A549 treated with DMSO at 1 μM for 4 hours (cell line): ENCODE measurements around the gene MPDU1. TPM values are rescaled to one million over a fixed set of nuclear protein-coding genes. Genes with fewer than 3 reads are reported as not detected.

Source experiments
- total RNA-seq: library from RNA; stranded (reverse); fragments of 200-300 nt; extraction: Qiagen RNA extraction; gene quantifications from 5 replicates; pipeline ENCODE4 v1.2.3, GENCODE V29; 2022; ENCODE audit warnings: low read depth

Gene MPDU1
- 117 to 176 TPM (median 130 TPM) in 5 replicates for total RNA-seq

DNA sequence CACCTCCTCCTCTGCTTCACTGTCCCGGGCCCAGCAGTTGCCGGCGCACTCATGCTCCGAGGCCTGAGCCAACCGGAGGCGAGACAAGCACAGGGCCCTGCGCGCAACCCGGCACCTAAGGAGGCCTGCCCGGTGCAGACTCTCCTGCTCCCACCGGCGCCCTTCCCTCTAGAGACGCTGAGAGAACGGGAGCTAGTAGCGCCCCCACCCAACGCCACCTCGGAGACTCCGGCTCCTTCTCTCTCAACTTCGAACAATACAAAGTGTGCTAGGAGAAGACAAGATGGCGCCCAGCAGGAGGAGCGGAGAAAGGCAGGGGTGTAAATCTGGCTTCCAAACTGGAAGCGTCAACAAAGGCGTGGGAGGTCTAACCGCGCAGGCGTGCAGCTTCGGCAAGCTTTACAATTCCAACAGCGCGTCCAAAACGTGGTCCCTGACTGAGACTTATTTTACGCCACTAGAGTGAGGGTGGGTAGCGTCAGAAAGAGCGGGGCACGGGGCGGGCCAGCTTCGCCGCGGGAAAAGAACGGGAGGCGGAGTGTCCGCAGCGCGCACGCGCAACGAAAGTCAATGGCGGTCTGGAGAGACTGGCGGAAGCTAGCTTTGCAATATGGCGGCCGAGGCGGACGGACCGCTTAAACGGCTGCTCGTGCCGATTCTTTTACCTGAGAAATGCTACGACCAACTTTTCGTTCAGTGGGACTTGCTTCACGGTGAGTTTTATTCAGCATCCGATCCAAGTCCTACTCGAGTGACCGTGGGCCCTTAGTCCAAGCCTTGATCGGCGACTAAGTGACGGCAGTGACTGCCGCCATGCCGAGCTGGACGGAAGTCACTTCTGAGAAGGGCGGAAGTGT is at the start of gene MPDU1:
Gene MPDU1 (plus strand): TSS at position 600 of the 857 bp plus-strand sequence. CDS start 11 bp downstream, at position 611.

DNA sequence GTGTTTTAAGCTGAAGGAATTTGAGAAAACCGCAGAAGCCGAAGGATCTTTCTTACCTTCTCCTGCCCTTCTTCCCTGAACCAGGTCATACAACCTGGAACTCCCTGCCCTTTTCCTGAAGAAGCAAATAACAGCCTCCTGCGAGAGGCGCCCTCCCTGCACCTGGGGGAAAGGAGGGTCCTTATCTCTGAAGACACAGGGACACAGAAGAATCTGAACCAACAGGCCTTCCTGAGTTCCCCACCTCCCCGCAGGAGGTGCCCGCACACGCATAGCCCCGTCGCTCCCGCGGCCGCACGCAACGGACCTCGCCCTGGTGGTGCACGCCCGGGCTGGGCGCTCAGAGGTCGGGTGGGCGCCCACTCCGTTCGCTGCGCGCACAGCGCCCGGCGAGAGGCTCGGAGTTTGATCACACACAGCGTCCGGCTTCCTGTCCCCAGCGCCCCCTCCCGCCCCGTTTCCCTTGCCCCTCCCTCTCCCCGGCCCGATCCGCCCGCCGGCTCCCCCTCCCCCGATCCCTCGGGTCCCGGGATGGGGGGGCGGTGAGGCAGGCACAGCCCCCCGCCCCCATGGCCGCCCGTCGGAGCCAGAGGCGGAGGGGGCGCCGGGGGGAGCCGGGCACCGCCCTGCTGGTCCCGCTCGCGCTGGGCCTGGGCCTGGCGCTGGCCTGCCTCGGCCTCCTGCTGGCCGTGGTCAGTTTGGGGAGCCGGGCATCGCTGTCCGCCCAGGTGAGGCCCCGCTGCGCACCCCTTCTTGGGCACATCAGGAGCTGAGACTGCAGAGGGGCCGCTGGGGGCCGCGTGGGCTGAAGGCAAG is 34.9 kb upstream of the MPDU1 start, which contains the start of gene TNFSF12:
Gene TNFSF12 (plus strand): TSS at position 474 of the 816 bp plus-strand sequence. CDS start 96 bp downstream, at position 570.

DNA sequence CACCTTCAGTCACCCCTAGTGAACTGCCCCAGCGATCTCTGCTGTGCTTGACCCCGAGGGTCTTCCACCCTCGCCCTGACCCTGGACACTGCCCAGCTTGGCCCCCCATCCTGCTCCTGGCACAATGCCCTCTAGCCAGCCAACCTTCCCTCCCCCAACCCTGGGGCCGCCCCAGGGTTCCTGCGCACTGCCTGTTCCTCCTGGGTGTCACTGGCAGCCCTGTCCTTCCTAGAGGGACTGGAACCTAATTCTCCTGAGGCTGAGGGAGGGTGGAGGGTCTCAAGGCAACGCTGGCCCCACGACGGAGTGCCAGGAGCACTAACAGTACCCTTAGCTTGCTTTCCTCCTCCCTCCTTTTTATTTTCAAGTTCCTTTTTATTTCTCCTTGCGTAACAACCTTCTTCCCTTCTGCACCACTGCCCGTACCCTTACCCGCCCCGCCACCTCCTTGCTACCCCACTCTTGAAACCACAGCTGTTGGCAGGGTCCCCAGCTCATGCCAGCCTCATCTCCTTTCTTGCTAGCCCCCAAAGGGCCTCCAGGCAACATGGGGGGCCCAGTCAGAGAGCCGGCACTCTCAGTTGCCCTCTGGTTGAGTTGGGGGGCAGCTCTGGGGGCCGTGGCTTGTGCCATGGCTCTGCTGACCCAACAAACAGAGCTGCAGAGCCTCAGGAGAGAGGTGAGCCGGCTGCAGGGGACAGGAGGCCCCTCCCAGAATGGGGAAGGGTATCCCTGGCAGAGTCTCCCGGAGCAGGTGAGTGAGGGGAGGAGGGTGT is 24.9 kb upstream of the MPDU1 start, which contains the start of gene TNFSF13:
Gene TNFSF13 (plus strand): TSS at position 207 of the 776 bp plus-strand sequence. CDS start 290 bp downstream, at position 497.

DNA sequence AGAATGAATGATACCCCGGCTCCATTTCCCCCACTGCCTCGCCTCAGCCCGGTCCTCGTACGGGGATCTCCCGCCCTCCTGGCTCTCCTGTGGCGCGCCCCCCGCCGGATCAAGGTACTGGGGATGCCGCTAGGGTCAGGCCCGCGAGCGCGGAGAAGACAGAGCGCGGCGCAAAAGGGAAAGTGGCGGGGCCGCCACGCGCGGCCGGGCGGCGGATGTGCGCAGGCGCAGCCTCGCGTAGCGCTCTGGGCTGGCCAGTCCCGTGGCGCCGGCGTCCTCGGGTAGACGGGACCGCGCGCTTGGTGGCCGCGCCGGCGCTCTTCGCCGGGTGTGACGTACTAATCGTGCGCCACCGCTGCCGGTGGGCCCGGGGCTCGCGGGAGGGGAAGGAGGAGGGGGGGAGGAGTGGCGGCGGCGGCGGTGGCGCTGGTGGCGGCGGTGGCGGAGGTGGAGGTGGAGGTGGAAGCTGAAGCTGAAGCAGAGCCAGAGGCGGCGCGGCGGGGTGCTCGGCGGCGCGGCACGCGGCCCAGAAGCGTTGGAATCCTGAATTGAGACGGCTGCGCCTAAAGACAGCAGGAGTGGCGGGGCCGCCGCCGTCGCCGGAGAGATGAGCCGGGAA is 22.0 kb upstream of the MPDU1 start, which contains the start of gene SENP3:
Gene SENP3 (plus strand): TSS at position 331 of the 619 bp plus-strand sequence. CDS start 1,158 bp downstream, outside the sequence.

DNA sequence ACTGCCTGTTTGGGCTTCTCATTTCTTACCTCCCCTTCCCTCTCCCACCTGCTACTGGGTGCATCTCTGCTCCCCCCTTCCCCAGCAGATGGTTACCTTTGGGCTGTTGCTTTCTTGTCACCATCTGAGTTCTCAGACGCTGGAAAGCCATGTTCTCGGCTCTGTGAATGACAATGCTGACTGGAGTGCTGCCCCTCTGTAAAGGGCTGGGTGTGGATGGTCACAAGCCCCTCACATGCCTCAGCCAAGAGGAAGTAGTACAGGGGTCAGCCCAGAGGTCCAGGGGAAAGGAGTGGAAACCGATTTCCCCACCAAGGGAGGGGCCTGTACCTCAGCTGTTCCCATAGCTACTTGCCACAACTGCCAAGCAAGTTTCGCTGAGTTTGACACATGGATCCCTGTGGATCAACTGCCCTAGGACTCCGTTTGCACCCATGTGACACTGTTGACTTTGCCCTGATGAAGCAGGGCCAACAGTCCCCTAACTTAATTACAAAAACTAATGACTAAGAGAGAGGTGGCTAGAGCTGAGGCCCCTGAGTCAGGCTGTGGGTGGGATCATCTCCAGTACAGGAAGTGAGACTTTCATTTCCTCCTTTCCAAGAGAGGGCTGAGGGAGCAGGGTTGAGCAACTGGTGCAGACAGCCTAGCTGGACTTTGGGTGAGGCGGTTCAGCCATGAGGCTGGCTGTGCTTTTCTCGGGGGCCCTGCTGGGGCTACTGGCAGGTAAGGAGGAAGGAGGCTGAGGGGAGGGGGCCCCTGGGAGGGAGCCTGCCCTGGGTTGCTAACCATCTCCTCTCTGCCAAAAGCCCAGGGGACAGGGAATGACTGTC is 4.4 kb upstream of the MPDU1 start, which contains the start of gene CD68:
Gene CD68 (plus strand): TSS at position 638 of the 833 bp plus-strand sequence. CDS start 40 bp downstream, at position 678.

DNA sequence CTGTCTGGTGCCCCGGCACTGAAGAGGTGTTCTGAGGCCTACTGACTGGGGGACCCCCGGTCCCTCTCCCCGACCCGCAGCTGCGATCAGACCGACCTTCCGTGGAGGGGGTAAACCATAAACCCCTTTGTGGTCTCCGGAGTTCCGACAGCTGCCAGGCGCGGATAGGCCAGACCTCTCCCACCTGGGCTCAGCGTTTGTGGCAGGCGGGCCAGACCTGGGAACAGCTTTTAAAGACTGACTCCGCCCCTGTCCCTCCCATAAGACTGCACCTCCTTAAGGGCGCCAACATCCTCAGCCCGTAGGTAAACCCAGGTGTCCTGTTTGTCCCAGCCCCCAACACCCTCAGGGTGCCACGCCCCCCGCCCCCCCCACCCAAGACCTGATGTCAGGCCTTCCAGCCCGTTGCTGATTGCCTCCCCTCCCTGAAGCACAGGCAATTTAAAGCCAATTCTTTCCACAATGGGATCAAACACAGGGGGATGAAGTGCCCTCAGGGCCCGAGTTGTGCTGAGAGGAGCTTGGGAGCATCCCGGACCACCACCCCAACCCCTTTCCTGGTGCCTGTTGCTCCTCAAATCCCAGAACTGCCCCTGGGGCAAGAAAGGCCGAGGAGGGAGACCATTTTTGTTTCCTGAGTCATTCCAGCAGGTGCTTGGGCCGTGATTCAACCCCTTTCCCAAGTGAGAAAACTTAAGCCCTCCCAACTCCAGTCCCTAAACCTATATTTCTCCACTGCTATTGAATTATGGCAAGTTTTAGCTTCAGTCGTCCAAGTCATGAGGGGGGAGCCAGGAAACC is 6.4 kb downstream of the MPDU1 start, which contains the start of gene SOX15:
Gene SOX15 (minus strand): TSS at position 204 of the 801 bp plus-strand sequence. CDS start 418 bp downstream, outside the sequence.

DNA sequence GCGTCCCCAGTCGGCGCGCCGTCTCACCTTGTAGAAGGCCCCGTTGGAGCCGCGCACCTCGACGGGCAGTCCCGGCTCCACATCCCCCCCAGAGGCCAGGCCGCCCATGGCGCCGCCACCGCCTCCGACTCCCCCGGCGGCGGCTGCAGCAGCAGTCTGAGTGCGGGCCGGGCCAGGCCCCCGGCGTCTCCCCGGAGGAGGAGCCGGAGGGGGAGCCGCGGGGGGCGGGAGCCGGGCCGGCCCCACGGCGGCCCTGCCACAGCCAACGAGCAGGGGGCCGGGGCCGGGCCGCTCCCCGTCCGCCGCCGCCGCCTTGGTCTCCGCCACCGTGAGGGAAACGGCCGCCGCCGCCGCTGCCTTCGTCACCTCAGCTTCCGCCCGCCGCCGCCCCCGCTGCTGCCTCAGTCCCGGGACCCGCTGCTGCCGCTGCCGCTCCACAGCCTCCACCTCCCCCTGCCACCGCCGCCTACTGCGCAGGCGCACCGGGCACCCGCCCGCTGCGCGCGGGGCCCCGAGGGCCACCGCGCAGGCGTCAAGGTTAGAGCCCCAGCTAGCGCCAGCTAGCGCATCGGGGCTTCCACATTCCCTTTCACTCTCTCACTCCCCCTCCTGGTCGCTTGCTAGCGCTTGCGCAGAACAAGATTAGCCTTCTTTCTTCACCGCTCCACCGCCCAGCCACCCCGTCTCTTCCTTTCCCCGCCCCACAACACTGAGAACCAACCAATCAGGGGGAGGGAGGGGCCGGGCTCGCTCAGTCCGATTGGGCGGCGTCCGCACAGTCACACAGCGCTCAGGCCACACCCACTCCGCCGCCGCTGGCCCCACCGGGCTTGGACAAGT is 31.0 kb downstream of the MPDU1 start, which contains the start of gene FXR2:
Gene FXR2 (minus strand): TSS at position 473 of the 840 bp plus-strand sequence. CDS start 365 bp downstream, at position 108.

DNA sequence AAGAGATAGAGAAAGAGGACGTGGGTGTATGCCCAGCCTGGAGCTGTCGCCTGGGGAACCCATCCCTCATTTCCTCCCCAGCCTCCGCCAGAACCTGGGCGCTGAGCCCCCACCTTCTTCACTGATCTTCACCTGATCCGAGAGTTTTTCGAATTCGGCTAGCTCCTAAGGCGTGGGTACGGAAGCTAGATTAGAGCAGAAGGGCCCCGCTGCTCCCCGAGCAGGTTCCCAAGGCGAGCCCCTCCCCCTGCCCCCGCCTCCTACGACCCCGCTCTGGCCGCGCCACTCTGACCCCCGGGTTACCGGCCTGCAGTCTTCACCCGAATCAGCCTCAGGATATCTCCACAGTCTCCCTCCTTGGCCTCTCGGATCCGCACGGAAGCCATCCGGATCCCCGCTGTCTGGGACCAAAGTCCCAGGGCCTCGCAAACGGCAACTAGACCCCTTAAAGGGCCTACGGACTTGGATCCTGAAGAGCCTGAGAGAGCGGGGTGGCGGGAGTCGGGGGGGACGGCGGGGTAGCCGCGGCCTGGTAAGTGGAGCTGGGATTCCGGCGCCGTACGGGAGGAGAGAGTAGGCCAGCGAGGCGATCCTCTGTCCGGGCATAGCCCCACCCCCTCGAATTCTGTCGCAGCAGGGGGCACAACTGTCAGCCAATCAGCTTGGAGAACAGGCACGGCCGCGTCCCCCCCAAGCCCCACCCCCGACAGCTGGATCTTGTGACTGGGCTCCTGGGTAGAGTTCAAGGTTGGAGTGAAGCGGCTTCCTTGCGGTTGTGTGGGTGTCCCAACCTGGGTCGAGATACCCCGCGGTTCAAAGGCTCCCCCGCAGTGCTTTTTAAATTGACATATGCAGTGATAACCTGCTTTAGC is 43.8 kb downstream of the MPDU1 start, which contains the start of gene SAT2:
Gene SAT2 (minus strand): TSS at position 572 of the 872 bp plus-strand sequence. CDS start 186 bp downstream, at position 386.

DNA sequence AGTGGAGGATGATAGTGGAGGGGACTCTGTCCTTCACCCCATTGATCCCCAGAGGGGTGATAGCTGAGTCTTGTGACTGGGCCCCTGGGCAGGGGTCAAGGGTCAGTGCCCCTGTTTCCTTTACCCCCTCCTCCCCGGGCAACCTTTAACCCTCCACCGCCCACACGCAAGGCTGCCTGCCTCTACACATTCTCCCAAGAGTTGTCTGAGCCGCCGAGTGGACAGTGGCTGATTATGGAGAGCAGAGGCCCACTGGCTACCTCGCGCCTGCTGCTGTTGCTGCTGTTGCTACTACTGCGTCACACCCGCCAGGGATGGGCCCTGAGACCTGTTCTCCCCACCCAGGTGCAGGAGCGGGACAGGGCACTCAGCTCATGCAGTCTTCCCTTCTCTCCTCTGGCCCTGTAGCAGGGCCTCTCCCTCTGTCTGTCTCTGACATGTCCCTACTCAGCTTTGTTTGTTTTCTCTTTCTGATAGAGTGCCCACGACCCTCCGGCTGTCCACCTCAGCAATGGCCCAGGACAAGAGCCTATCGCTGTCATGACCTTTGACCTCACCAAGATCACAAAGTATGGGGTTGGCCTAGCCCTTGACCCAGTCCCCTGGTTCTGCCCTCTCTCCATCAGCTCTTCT is 46.4 kb downstream of the MPDU1 start, which contains the start of gene SHBG:
Gene SHBG (plus strand): TSS at position 197 of the 633 bp plus-strand sequence. CDS start 38 bp downstream, at position 235.

Other genes starting within 250 kb of the MPDU1 start
- 3.9 to 7.6 TPM (median 4.2 TPM) in 5 replicates for gene ACAP1, start 247.3 kb upstream of the MPDU1 start, total RNA-seq
- 12.5 to 15.9 TPM (median 13.7 TPM) in 5 replicates for gene KCTD11, start 231.7 kb upstream of the MPDU1 start, total RNA-seq
- not detected in 5 replicates for gene TMEM95, start 228.7 kb upstream of the MPDU1 start, total RNA-seq
- 1.3 to 1.8 TPM (median 1.6 TPM) in 5 replicates for gene TNK1, start 202.8 kb upstream of the MPDU1 start, total RNA-seq
- gene PLSCR3, start 189.3 kb upstream of the MPDU1 start, total RNA-seq: 34.1 to 39.8 TPM (median 34.4 TPM) in 5 replicates
- gene TMEM256, start 179.8 kb upstream of the MPDU1 start, total RNA-seq: 181 to 226 TPM (median 200 TPM) in 5 replicates
- gene NLGN2, start 176.0 kb upstream of the MPDU1 start, total RNA-seq: 15.4 to 21.5 TPM (median 18.0 TPM) in 5 replicates
- 0.08 TPM in 1 of 5 replicates, not detected in the others for gene SPEM1, start 163.5 kb upstream of the MPDU1 start, total RNA-seq
- gene SPEM2, start 158.2 kb upstream of the MPDU1 start, total RNA-seq: 0.07 TPM in 1 of 5 replicates, not detected in the others
- gene SPEM3, start 155.0 kb upstream of the MPDU1 start, total RNA-seq: 0.03 TPM in 2 of 5 replicates, not detected in the others
- 10.3 to 13.9 TPM (median 12.1 TPM) in 5 replicates for gene TMEM102, start 148.4 kb upstream of the MPDU1 start, total RNA-seq
- 0.86 to 1.3 TPM (median 1.1 TPM) in 5 replicates for gene FGF11, start 144.3 kb upstream of the MPDU1 start, total RNA-seq
- 5.4 to 7.8 TPM (median 7.1 TPM) in 5 replicates for gene CHRNB1, start 138.8 kb upstream of the MPDU1 start, total RNA-seq
- gene ZBTB4, start 104.2 kb upstream of the MPDU1 start, total RNA-seq: 21.4 to 26.2 TPM (median 24.4 TPM) in 5 replicates
- not detected in 5 replicates for gene SLC35G6, start 102.4 kb upstream of the MPDU1 start, total RNA-seq
- 69.1 to 95.1 TPM (median 80.5 TPM) in 5 replicates for gene POLR2A, start 99.5 kb upstream of the MPDU1 start, total RNA-seq
- 8.4 to 13.8 TPM (median 11.7 TPM) in 5 replicates for gene TNFSF12, start 34.8 kb upstream of the MPDU1 start, total RNA-seq
- gene TNFSF13, start 25.1 kb upstream of the MPDU1 start, total RNA-seq: 0.53 to 0.94 TPM (median 0.70 TPM) in 5 replicates
- 90.8 to 107 TPM (median 105 TPM) in 5 replicates for gene SENP3, start 21.9 kb upstream of the MPDU1 start, total RNA-seq
- gene CD68, start 4.2 kb upstream of the MPDU1 start, total RNA-seq: 31.9 to 41.8 TPM (median 37.0 TPM) in 5 replicates
- 0.36 to 0.44 TPM (median 0.37 TPM) in 5 replicates for gene SOX15, start 6.2 kb downstream of the MPDU1 start, total RNA-seq
- 59.9 to 63.2 TPM (median 61.1 TPM) in 5 replicates for gene FXR2, start 31.0 kb downstream of the MPDU1 start, total RNA-seq
- gene SAT2, start 44.0 kb downstream of the MPDU1 start, total RNA-seq: 75.9 to 92.6 TPM (median 88.1 TPM) in 5 replicates
- gene SHBG, start 46.3 kb downstream of the MPDU1 start, total RNA-seq: 0.38 to 0.70 TPM (median 0.50 TPM) in 5 replicates
- gene ATP1B2, start 67.1 kb downstream of the MPDU1 start, total RNA-seq: 0.13 to 0.27 TPM (median 0.24 TPM) in 5 replicates
- gene TP53, start 103.6 kb downstream of the MPDU1 start, total RNA-seq: 50.2 to 60.1 TPM (median 56.6 TPM) in 5 replicates
- gene WRAP53, start 104.6 kb downstream of the MPDU1 start, total RNA-seq: 33.2 to 47.3 TPM (median 45.3 TPM) in 5 replicates
- 1.2 to 1.9 TPM (median 1.6 TPM) in 5 replicates for gene EFNB3, start 121.3 kb downstream of the MPDU1 start, total RNA-seq
- 0.01 to 0.09 TPM (median 0.02 TPM) in 5 replicates for gene DNAH2, start 133.9 kb downstream of the MPDU1 start, total RNA-seq